ENCODE data around the gene BTBD9. TPM values are rescaled to one million over a fixed set of nuclear protein-coding genes. Genes with fewer than 3 reads are reported as not detected.

BTBD9 gene
- total RNA-seq, 1 donor from 2014 or later, result 10.3 TPM

DNA sequence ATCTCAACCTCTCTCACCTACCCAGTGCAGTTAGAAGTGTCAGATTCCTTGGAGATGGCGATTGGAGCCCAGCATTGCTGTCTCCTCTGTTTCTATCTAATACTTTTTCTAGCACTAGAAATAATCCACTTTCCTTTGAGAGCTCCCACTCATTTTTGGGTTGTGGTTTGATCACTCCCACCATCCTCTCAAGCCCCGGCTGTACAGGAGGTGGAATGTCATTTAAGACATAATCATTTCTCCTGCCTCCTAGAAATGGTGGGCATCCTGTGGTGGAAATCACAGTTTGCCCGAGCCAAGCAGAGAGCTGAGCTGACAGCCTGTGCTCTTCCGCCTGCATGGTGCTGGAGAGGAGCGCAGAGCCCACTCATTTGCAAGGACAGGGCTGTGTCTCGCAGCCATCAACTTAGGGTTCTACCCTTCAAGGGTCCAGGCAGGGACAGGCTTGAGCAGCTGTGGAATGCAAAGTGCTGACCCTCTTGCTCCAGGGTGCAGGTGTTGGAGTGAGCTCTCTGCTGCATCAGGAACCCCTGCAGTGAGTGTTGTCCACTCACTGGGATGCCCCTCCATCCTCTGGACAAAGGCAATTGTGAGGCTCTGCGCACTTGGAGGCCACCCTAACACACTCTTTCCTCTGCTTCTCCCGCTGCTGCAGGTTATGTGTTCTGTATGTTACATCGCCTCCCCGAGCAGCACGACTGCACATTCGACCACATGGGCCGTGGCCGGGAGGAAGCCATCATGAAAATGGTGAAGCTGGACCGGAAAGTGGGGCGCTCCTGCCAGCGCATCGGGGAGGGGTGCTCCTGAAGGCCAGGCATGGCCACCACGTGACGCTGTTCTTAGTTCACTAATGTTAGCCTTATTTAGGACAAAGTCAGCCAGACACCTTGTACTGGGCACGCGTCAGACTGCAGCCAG is 487.9 kb downstream of the BTBD9 start:
- Mint-ChIP-seq H3K9me3 (ENCODE audit: unreplicated experiment) (no peaks in the 10 kb centered on the region), H3K27me3 (ENCODE audit: low read depth, unreplicated experiment) (no peaks in the 10 kb centered on the region), H3K27ac (ENCODE audit: unreplicated experiment) (no peak overlapping the region), H3K4me1 (ENCODE audit: low read depth, unreplicated experiment) (peaks cover 28% of the 10 kb centered on the region), H3K36me3 (ENCODE audit: low read depth, unreplicated experiment) (peaks cover 30% of the 10 kb centered on the region), H3K4me3 (ENCODE audit: unreplicated experiment) (no peak overlapping the region)
- Histone ChIP-seq H2AFZ (ENCODE audit: low read depth, low read length) (no peak overlapping the region), H3K4me1 (ENCODE audit: insufficient read depth, low read length) (peaks cover 4% of the 10 kb centered on the region), H3K9me3 (ENCODE audit: insufficient read depth, low read depth, low read length) (no peaks in the 10 kb centered on the region), H3K4me2 (ENCODE audit: low read length) (no peak overlapping the region), H3K9ac (ENCODE audit: low read length) (no peak overlapping the region), H3K27me3 (ENCODE audit: insufficient read depth, low read length) (no peaks in the 10 kb centered on the region), H3K27ac (ENCODE audit: low read depth, low read length) (no peak overlapping the region), H4K20me1 (ENCODE audit: insufficient read depth, low read length) (peaks cover 68% of the 10 kb centered on the region), H3K4me3 (ENCODE audit: insufficient read depth, low read depth, low read length) (no peak overlapping the region), H3K79me2 (ENCODE audit: insufficient read depth, low read length) (peaks cover 19% of the 10 kb centered on the region), H3K36me3 (ENCODE audit: insufficient read depth, low read length) (no peaks in the 10 kb centered on the region)
- FAIRE-seq (no peak), DNase-seq (ENCODE audit: low read depth) (no peak)
- no peak for TF ChIP-seq EZH2 (IDR thresholded peaks at IDR 0.05; ENCODE audit: insufficient read depth, low read length)
- no peak for TF ChIP-seq CTCF (IDR thresholded peaks at IDR 0.05; ENCODE audit: insufficient read depth, low read depth, low read length)

GRCh38 chr6:38150681-38151296 is 488.9 kb downstream of the BTBD9 start:
- Mint-ChIP-seq H3K27ac (ENCODE audit: unreplicated experiment) (no peak overlapping the region), H3K36me3 (ENCODE audit: low read depth, unreplicated experiment) (peaks cover 33% of the 10 kb centered on the region), H3K9me3 (ENCODE audit: unreplicated experiment) (no peaks in the 10 kb centered on the region), H3K4me3 (ENCODE audit: unreplicated experiment) (no peak overlapping the region), H3K27me3 (ENCODE audit: low read depth, unreplicated experiment) (no peaks in the 10 kb centered on the region), H3K4me1 (ENCODE audit: low read depth, unreplicated experiment) (peaks cover 37% of the 10 kb centered on the region)
- Histone ChIP-seq H3K4me2 (ENCODE audit: low read length) (no peak overlapping the region), H3K27ac (ENCODE audit: low read depth, low read length) (no peak overlapping the region), H4K20me1 (ENCODE audit: insufficient read depth, low read length) (peaks cover 73% of the 10 kb centered on the region), H2AFZ (ENCODE audit: low read depth, low read length) (no peak overlapping the region), H3K9me3 (ENCODE audit: insufficient read depth, low read depth, low read length) (no peaks in the 10 kb centered on the region), H3K27me3 (ENCODE audit: insufficient read depth, low read length) (no peaks in the 10 kb centered on the region), H3K79me2 (ENCODE audit: insufficient read depth, low read length) (peaks cover 27% of the 10 kb centered on the region), H3K4me3 (ENCODE audit: insufficient read depth, low read depth, low read length) (no peak overlapping the region), H3K36me3 (ENCODE audit: insufficient read depth, low read length) (no peaks in the 10 kb centered on the region), H3K4me1 (ENCODE audit: insufficient read depth, low read length) (peaks cover 10% of the 10 kb centered on the region), H3K9ac (ENCODE audit: low read length) (no peak overlapping the region)
- DNase-seq (ENCODE audit: low read depth), result no peak
- no peak for TF ChIP-seq CTCF (IDR thresholded peaks at IDR 0.05; ENCODE audit: insufficient read depth, low read depth, low read length)
- TF ChIP-seq EZH2 (IDR thresholded peaks at IDR 0.05; ENCODE audit: insufficient read depth, low read length), result no peak
- no peak for FAIRE-seq
